ENCODE results near the gene PRAME.
"Not testable (repeated sequence)": the region's sequence is repeated elsewhere in the genome, so short reads cannot be mapped to it uniquely, and the experiment has no call there.

DNA sequence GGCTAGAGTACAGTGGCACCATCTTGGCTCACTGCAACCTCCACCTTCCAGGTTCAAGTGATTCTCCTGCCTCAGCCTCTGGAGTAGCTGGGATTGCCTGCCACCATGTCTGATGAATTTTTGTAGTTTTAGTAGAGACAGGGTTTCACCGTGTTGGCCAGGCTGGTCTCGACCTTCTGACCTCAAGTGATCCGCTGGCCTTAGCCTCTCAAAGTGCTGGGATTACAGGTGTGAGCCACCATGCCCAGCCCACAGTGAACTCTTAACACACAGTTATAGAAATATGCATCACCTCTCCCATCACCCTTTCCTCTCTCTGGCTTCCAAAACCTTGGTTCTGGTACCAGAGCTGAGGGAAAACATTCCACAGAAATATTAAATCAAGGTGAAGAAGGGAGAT is 49.0 kb upstream of the PRAME start:
- TF ChIP-seq ZEB2 (tag by site-specific recombination; IDR thresholded peaks at IDR 0.05); ZNF549 (tag by site-specific recombination; IDR thresholded peaks at IDR 0.05); ZNF133 (tag by site-specific recombination; IDR thresholded peaks at IDR 0.05); KLF8 (tag by site-specific recombination; IDR thresholded peaks at IDR 0.05); ZNF501 (tag by site-specific recombination; IDR thresholded peaks at IDR 0.05); MZF1 (tag by site-specific recombination; IDR thresholded peaks at IDR 0.05; ENCODE audit: borderline replicate concordance); ZNF274 (IDR thresholded peaks at IDR 0.05; ENCODE audit: low read length); ZNF274 (tag by site-specific recombination; IDR thresholded peaks at IDR 0.05; ENCODE audit: borderline replicate concordance); ZNF311 (tag by site-specific recombination; IDR thresholded peaks at IDR 0.05; ENCODE audit: borderline replicate concordance): not testable (repeated sequence)
- TF ChIP-seq, protein P1, sequence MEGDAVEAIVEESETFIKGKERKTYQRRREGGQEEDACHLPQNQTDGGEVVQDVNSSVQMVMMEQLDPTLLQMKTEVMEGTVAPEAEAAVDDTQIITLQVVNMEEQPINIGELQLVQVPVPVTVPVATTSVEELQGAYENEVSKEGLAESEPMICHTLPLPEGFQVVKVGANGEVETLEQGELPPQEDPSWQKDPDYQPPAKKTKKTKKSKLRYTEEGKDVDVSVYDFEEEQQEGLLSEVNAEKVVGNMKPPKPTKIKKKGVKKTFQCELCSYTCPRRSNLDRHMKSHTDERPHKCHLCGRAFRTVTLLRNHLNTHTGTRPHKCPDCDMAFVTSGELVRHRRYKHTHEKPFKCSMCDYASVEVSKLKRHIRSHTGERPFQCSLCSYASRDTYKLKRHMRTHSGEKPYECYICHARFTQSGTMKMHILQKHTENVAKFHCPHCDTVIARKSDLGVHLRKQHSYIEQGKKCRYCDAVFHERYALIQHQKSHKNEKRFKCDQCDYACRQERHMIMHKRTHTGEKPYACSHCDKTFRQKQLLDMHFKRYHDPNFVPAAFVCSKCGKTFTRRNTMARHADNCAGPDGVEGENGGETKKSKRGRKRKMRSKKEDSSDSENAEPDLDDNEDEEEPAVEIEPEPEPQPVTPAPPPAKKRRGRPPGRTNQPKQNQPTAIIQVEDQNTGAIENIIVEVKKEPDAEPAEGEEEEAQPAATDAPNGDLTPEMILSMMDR (tag by site-specific recombination; IDR thresholded peaks at IDR 0.05) = not testable (repeated sequence)
- TF ChIP-seq, protein P2, sequence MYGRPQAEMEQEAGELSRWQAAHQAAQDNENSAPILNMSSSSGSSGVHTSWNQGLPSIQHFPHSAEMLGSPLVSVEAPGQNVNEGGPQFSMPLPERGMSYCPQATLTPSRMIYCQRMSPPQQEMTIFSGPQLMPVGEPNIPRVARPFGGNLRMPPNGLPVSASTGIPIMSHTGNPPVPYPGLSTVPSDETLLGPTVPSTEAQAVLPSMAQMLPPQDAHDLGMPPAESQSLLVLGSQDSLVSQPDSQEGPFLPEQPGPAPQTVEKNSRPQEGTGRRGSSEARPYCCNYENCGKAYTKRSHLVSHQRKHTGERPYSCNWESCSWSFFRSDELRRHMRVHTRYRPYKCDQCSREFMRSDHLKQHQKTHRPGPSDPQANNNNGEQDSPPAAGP (tag by site-specific recombination; IDR thresholded peaks at IDR 0.05) = not testable (repeated sequence)
- TF ChIP-seq, protein P3, sequence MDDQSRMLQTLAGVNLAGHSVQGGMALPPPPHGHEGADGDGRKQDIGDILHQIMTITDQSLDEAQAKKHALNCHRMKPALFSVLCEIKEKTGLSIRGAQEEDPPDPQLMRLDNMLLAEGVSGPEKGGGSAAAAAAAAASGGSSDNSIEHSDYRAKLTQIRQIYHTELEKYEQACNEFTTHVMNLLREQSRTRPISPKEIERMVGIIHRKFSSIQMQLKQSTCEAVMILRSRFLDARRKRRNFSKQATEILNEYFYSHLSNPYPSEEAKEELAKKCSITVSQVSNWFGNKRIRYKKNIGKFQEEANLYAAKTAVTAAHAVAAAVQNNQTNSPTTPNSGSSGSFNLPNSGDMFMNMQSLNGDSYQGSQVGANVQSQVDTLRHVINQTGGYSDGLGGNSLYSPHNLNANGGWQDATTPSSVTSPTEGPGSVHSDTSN (CRISPR knock-in tag; IDR thresholded peaks at IDR 0.05) = not testable (repeated sequence)
- TF ChIP-seq, protein P4, sequence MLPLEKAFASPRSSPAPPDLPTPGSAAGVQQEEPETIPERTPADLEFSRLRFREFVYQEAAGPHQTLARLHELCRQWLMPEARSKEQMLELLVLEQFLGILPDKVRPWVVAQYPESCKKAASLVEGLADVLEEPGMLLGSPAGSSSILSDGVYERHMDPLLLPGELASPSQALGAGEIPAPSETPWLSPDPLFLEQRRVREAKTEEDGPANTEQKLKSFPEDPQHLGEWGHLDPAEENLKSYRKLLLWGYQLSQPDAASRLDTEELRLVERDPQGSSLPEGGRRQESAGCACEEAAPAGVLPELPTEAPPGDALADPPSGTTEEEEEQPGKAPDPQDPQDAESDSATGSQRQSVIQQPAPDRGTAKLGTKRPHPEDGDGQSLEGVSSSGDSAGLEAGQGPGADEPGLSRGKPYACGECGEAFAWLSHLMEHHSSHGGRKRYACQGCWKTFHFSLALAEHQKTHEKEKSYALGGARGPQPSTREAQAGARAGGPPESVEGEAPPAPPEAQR (tag by site-specific recombination; IDR thresholded peaks at IDR 0.05) = not testable (repeated sequence)
- TF ChIP-seq, protein P5, sequence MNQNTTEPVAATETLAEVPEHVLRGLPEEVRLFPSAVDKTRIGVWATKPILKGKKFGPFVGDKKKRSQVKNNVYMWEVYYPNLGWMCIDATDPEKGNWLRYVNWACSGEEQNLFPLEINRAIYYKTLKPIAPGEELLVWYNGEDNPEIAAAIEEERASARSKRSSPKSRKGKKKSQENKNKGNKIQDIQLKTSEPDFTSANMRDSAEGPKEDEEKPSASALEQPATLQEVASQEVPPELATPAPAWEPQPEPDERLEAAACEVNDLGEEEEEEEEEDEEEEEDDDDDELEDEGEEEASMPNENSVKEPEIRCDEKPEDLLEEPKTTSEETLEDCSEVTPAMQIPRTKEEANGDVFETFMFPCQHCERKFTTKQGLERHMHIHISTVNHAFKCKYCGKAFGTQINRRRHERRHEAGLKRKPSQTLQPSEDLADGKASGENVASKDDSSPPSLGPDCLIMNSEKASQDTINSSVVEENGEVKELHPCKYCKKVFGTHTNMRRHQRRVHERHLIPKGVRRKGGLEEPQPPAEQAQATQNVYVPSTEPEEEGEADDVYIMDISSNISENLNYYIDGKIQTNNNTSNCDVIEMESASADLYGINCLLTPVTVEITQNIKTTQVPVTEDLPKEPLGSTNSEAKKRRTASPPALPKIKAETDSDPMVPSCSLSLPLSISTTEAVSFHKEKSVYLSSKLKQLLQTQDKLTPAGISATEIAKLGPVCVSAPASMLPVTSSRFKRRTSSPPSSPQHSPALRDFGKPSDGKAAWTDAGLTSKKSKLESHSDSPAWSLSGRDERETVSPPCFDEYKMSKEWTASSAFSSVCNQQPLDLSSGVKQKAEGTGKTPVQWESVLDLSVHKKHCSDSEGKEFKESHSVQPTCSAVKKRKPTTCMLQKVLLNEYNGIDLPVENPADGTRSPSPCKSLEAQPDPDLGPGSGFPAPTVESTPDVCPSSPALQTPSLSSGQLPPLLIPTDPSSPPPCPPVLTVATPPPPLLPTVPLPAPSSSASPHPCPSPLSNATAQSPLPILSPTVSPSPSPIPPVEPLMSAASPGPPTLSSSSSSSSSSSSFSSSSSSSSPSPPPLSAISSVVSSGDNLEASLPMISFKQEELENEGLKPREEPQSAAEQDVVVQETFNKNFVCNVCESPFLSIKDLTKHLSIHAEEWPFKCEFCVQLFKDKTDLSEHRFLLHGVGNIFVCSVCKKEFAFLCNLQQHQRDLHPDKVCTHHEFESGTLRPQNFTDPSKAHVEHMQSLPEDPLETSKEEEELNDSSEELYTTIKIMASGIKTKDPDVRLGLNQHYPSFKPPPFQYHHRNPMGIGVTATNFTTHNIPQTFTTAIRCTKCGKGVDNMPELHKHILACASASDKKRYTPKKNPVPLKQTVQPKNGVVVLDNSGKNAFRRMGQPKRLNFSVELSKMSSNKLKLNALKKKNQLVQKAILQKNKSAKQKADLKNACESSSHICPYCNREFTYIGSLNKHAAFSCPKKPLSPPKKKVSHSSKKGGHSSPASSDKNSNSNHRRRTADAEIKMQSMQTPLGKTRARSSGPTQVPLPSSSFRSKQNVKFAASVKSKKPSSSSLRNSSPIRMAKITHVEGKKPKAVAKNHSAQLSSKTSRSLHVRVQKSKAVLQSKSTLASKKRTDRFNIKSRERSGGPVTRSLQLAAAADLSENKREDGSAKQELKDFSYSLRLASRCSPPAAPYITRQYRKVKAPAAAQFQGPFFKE (tag by site-specific recombination; IDR thresholded peaks at IDR 0.05; ENCODE audit: borderline replicate concordance) = not testable (repeated sequence)
